Measurements from ENCODE around the gene PLCXD1.
"Not testable (repeated sequence)": the region's sequence is repeated elsewhere in the genome, so short reads cannot be mapped to it uniquely, and the experiment has no call there.

PLCXD1 gene

GRCh38 chrX:292900-293897, 12.0 kb downstream of the PLCXD1 start:
- DNase-seq: no peak

- no peak for DNase-seq
Observed at GRCh38 chrX:295136-295535, 14.0 kb downstream of the PLCXD1 start.

GRCh38 chrX:298993-299392, 17.8 kb downstream of the PLCXD1 start:
- no peak for DNase-seq

GRCh38 chrX:300334-300733, 19.2 kb downstream of the PLCXD1 start:
- no peak for DNase-seq

- no peak for DNase-seq
Observed at GRCh38 chrX:302975-303374, 21.8 kb downstream of the PLCXD1 start.

GRCh38 chrX:305781-306613, 24.8 kb downstream of the PLCXD1 start:
- DNase-seq: not testable (repeated sequence)

GRCh38 chrX:306614-307251, 25.6 kb downstream of the PLCXD1 start:
- not testable (repeated sequence) for DNase-seq

- no peak for DNase-seq
Observed at GRCh38 chrX:307261-308111, 26.3 kb downstream of the PLCXD1 start.

GRCh38 chrX:308821-309520, 27.8 kb downstream of the PLCXD1 start:
- DNase-seq: no peak

- DNase-seq: no peak
Observed at GRCh38 chrX:310621-311155, 29.5 kb downstream of the PLCXD1 start.

GRCh38 chrX:311156-312129, 30.3 kb downstream of the PLCXD1 start:
- DNase-seq: no peak

GRCh38 chrX:312621-313331, 31.6 kb downstream of the PLCXD1 start:
- no peak for DNase-seq

GRCh38 chrX:313546-313945, 32.4 kb downstream of the PLCXD1 start:
- no peak for DNase-seq

GRCh38 chrX:314049-314448, 32.9 kb downstream of the PLCXD1 start:
- no peak for DNase-seq

GRCh38 chrX:314781-315595, 33.8 kb downstream of the PLCXD1 start:
- DNase-seq: no peak

- no peak for DNase-seq
Observed at GRCh38 chrX:316351-317325, 35.5 kb downstream of the PLCXD1 start.

GRCh38 chrX:317424-318067, 36.4 kb downstream of the PLCXD1 start:
- DNase-seq: no peak
